ENCODE measurements around the gene CDH22.

GRCh38 chr20:46133886-46134654 is 174.2 kb downstream of the CDH22 start:
- TF ChIP-seq CTCF (conservative IDR thresholded peaks at IDR 0.05 in 1 of 2, IDR thresholded peaks at IDR 0.05 in 1 of 2; ENCODE audit: low read depth in 1 of 2, low read length in 2 of 2) (no peak), EZH2 (IDR thresholded peaks at IDR 0.05; ENCODE audit: low read length, missing control alignments) (no peak)
